ENCODE measurements around the gene CCDC171.
A peak's percentile ranks its signal among the peaks of the same experiment; 100 is the strongest.

CCDC171 gene

GRCh38 chr9:15867334-15867733 is 314.5 kb downstream of the CCDC171 start:
- Histone ChIP-seq H3K4me2 (ENCODE audit: low read length) (no peak overlapping the region), H3K9ac (ENCODE audit: low read length) (no peak overlapping the region), H3K9me3 (ENCODE audit: low read length) (no peaks in the 10 kb centered on the region), H3K27me3 (ENCODE audit: insufficient read depth, low read length) (no peaks in the 10 kb centered on the region), H3K4me3 (ENCODE audit: low read depth, low read length, poor library complexity, severe bottlenecking) (no peak overlapping the region), H3K36me3 (ENCODE audit: insufficient read depth, low read length) (no peaks in the 10 kb centered on the region), H3K27ac (ENCODE audit: low read depth, low read length, poor library complexity, severe bottlenecking) (no peak overlapping the region), H4K20me1 (ENCODE audit: insufficient read depth, low read length) (no peaks in the 10 kb centered on the region), H3F3A (ENCODE audit: insufficient read depth, low read length) (no peaks in the 10 kb centered on the region), H3K4me1 (ENCODE audit: insufficient read depth, low read length, severe bottlenecking) (no peaks in the 10 kb centered on the region), H2AFZ (ENCODE audit: low read length) (no peak overlapping the region), H3K9me2 (ENCODE audit: low read depth, low read length) (no peaks in the 10 kb centered on the region), H3K79me2 (ENCODE audit: insufficient read depth, low read length) (no peaks in the 10 kb centered on the region)
- TF ChIP-seq EZH2 (IDR thresholded peaks at IDR 0.05; ENCODE audit: borderline replicate concordance, low read length) (no peak), CTCF (IDR thresholded peaks at IDR 0.05; ENCODE audit: low read length) (no peak)

- H3K9me2 ChIP-seq (ENCODE audit: low read depth, low read length) = no peaks in the 10 kb centered on the region
- no peak overlapping the region for H2AFZ ChIP-seq (ENCODE audit: low read length)
- no peaks in the 10 kb centered on the region for H3K4me1 ChIP-seq (ENCODE audit: insufficient read depth, low read length, severe bottlenecking)
- H3K4me3 ChIP-seq (ENCODE audit: low read depth, low read length, poor library complexity, severe bottlenecking) = no peak overlapping the region
- no peaks in the 10 kb centered on the region for H3K36me3 ChIP-seq (ENCODE audit: insufficient read depth, low read length)
- H3K4me2 ChIP-seq (ENCODE audit: low read length) = no peak overlapping the region
- H3K79me2 ChIP-seq (ENCODE audit: insufficient read depth, low read length) = no peaks in the 10 kb centered on the region
- no peak overlapping the region for H3K27ac ChIP-seq (ENCODE audit: low read depth, low read length, poor library complexity, severe bottlenecking)
- H3K27me3 ChIP-seq (ENCODE audit: insufficient read depth, low read length) = no peaks in the 10 kb centered on the region
- TF ChIP-seq CTCF (IDR thresholded peaks at IDR 0.05; ENCODE audit: low read length) = no peak
- TF ChIP-seq EZH2 (IDR thresholded peaks at IDR 0.05; ENCODE audit: borderline replicate concordance, low read length) = no peak
- no peaks in the 10 kb centered on the region for H3F3A ChIP-seq (ENCODE audit: insufficient read depth, low read length)
- H3K9ac ChIP-seq (ENCODE audit: low read length) = no peak overlapping the region
- H4K20me1 ChIP-seq (ENCODE audit: insufficient read depth, low read length) = no peaks in the 10 kb centered on the region
- no peaks in the 10 kb centered on the region for H3K9me3 ChIP-seq (ENCODE audit: low read length)
Measured at GRCh38 chr9:15867988-15868387, 315.1 kb downstream of the CCDC171 start.

- Histone ChIP-seq H3K27me3 (ENCODE audit: insufficient read depth, low read length) (no peaks in the 10 kb centered on the region), H3K4me2 (ENCODE audit: low read length) (no peak overlapping the region), H4K20me1 (ENCODE audit: insufficient read depth, low read length) (no peaks in the 10 kb centered on the region), H3K79me2 (ENCODE audit: insufficient read depth, low read length) (no peaks in the 10 kb centered on the region), H3K4me1 (ENCODE audit: insufficient read depth, low read length, severe bottlenecking) (no peaks in the 10 kb centered on the region), H3K27ac (ENCODE audit: low read depth, low read length, poor library complexity, severe bottlenecking) (no peak overlapping the region), H3K9me3 (ENCODE audit: low read length) (no peaks in the 10 kb centered on the region), H3K4me3 (ENCODE audit: low read depth, low read length, poor library complexity, severe bottlenecking) (no peak overlapping the region), H2AFZ (ENCODE audit: low read length) (no peak overlapping the region), H3K9me2 (ENCODE audit: low read depth, low read length) (no peaks in the 10 kb centered on the region), H3F3A (ENCODE audit: insufficient read depth, low read length) (no peaks in the 10 kb centered on the region), H3K9ac (ENCODE audit: low read length) (no peak overlapping the region), H3K36me3 (ENCODE audit: insufficient read depth, low read length) (no peaks in the 10 kb centered on the region)
- TF ChIP-seq EZH2 (IDR thresholded peaks at IDR 0.05; ENCODE audit: borderline replicate concordance, low read length) (no peak), CTCF (IDR thresholded peaks at IDR 0.05; ENCODE audit: low read length) (peak; percentile 65)
Measured at GRCh38 chr9:15873573-15874177, 320.8 kb downstream of the CCDC171 start.

All from OCI-LY1 (cell line).